Measurements from ENCODE around the gene HS6ST2.

Gene HS6ST2

DNA sequence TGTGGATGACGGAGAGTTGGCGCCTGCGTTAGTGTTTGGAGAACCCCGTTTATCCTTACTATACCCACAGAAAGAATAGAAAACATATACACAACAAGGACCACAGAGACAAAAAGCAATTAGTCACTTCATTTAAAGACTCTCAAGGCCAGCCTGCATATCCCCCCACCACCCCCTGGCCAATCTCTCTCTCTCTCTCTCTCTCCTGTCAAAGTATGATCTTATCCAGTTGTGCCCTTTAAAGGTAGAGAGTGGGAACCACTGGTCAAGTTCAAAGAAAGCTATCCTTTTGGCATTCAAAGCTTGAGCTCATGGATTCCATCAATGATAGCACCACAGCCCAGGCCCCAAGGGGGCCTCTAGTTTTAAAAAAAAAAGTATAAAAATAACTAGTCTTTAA lies 289.3 kb downstream of the HS6ST2 start (continued):
- TF ChIP-seq, protein P1, sequence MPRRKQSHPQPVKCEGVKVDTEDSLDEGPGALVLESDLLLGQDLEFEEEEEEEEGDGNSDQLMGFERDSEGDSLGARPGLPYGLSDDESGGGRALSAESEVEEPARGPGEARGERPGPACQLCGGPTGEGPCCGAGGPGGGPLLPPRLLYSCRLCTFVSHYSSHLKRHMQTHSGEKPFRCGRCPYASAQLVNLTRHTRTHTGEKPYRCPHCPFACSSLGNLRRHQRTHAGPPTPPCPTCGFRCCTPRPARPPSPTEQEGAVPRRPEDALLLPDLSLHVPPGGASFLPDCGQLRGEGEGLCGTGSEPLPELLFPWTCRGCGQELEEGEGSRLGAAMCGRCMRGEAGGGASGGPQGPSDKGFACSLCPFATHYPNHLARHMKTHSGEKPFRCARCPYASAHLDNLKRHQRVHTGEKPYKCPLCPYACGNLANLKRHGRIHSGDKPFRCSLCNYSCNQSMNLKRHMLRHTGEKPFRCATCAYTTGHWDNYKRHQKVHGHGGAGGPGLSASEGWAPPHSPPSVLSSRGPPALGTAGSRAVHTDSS (tag by site-specific recombination; IDR thresholded peaks at IDR 0.05) = no peak

DNA sequence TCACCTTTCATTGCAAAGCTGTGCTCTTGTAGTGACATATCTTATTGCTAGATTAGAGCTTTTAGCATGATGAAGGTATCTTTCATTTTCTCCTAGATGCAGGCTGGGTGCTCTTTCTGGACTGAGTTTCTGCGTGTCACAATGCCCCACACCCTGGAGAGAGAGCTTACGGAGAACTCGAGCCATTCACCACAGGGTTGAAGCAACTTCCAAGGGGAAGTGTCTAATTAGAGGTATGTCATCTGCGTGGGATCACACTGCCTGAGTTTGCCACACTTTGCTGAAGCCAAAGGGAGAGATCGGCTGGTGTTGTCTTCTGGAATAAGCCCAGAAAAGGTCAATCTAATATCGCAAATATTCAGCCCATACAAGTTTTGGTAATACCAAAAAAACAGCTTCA lies 290.3 kb downstream of the HS6ST2 start:
- Histone ChIP-seq H3K4me1 (ENCODE audit: control insufficient read depth, insufficient read depth, low read length) (peaks cover 4% of the 10 kb centered on the region; the same call in 1 of the 2 replicates), H3K4me3 (ENCODE audit: low read depth, low read length) (no peak overlapping the region), H3K27ac (ENCODE audit: extremely low read depth, low read depth, low read length) (no peak overlapping the region), H3K36me3 (ENCODE audit: control insufficient read depth in 2 of 2, insufficient read depth in 1 of 2, low read length in 2 of 2) (no peaks in the 10 kb centered on the region; a peak in 1 of 3 replicates), H3K9me3 (ENCODE audit: control insufficient read depth, insufficient read depth, low read depth, low read length) (no peaks in the 10 kb centered on the region)
- CTCF ChIA-PET = no interaction called here
- POLR2A ChIA-PET = no interaction called here
- TF ChIP-seq FEZF1 (tag by site-specific recombination; IDR thresholded peaks at IDR 0.05) (no peak), ZNF23 (tag by site-specific recombination; IDR thresholded peaks at IDR 0.05; ENCODE audit: borderline replicate concordance) (no peak), ZNF473 (tag by site-specific recombination; IDR thresholded peaks at IDR 0.05) (no peak), ZNF211 (tag by site-specific recombination; IDR thresholded peaks at IDR 0.05; ENCODE audit: low read depth) (no peak), GLIS1 (tag by site-specific recombination; IDR thresholded peaks at IDR 0.05) (no peak), ZNF830 (tag by site-specific recombination; IDR thresholded peaks at IDR 0.05; ENCODE audit: low read depth) (no peak), GLI4 (tag by site-specific recombination; IDR thresholded peaks at IDR 0.05) (no peak), ZSCAN16 (tag by site-specific recombination; IDR thresholded peaks at IDR 0.05) (no peak), EGR2 (tag by site-specific recombination; IDR thresholded peaks at IDR 0.05; ENCODE audit: low read depth) (no peak)
- TF ChIP-seq, protein P2, sequence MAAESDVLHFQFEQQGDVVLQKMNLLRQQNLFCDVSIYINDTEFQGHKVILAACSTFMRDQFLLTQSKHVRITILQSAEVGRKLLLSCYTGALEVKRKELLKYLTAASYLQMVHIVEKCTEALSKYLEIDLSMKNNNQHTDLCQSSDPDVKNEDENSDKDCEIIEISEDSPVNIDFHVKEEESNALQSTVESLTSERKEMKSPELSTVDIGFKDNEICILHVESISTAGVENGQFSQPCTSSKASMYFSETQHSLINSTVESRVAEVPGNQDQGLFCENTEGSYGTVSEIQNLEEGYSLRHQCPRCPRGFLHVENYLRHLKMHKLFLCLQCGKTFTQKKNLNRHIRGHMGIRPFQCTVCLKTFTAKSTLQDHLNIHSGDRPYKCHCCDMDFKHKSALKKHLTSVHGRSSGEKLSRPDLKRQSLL (tag by site-specific recombination; IDR thresholded peaks at IDR 0.05) = no peak

DNA sequence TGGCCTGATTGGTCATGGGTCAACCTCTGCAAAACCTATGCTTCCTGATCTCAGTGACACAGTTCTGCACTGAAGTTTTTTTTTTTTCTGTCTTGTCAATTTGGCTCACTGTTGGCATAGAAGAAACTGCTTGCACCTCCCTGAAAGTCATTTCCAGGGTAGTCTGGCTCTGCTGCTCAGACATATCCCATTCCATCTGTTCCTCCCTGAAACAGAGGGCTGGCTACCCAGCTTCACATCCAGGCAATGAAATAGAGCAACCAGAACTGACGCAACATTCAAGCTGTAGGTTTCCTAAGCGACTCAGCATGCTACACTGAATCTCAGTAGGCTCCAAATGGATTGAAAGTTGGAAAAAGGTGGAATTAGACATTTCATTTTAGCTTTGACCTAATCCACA lies 292.8 kb downstream of the HS6ST2 start:
- no peaks in the 10 kb centered on the region; a peak in 1 of 3 replicates for H3K36me3 ChIP-seq (ENCODE audit: control insufficient read depth in 2 of 2, insufficient read depth in 1 of 2, low read length in 2 of 2)
- H3K9me3 ChIP-seq (ENCODE audit: control insufficient read depth, insufficient read depth, low read depth, low read length) = no peaks in the 10 kb centered on the region
- ChIA-PET POLR2A (no interaction called here), CTCF (no interaction called here)
- no peaks in the 10 kb centered on the region for H3K4me1 ChIP-seq (ENCODE audit: control insufficient read depth, insufficient read depth, low read length)
- no peak overlapping the region for H3K27ac ChIP-seq (ENCODE audit: extremely low read depth, low read depth, low read length)
- no peak overlapping the region for H3K4me3 ChIP-seq (ENCODE audit: low read depth, low read length)
- TF ChIP-seq ZNF600 (tag by site-specific recombination; IDR thresholded peaks at IDR 0.05) (no peak), SCRT2 (tag by site-specific recombination; IDR thresholded peaks at IDR 0.05) (no peak), ZNF558 (tag by site-specific recombination; IDR thresholded peaks at IDR 0.05) (no peak), ZNF776 (tag by site-specific recombination; IDR thresholded peaks at IDR 0.05; ENCODE audit: borderline replicate concordance) (no peak), TCF7L2 (IDR thresholded peaks at IDR 0.05; ENCODE audit: borderline replicate concordance, low read depth, low read length) (no peak), ZNF785 (tag by site-specific recombination; IDR thresholded peaks at IDR 0.05) (no peak), ZNF324 (tag by site-specific recombination; IDR thresholded peaks at IDR 0.05) (no peak)
- TF ChIP-seq, protein P3, sequence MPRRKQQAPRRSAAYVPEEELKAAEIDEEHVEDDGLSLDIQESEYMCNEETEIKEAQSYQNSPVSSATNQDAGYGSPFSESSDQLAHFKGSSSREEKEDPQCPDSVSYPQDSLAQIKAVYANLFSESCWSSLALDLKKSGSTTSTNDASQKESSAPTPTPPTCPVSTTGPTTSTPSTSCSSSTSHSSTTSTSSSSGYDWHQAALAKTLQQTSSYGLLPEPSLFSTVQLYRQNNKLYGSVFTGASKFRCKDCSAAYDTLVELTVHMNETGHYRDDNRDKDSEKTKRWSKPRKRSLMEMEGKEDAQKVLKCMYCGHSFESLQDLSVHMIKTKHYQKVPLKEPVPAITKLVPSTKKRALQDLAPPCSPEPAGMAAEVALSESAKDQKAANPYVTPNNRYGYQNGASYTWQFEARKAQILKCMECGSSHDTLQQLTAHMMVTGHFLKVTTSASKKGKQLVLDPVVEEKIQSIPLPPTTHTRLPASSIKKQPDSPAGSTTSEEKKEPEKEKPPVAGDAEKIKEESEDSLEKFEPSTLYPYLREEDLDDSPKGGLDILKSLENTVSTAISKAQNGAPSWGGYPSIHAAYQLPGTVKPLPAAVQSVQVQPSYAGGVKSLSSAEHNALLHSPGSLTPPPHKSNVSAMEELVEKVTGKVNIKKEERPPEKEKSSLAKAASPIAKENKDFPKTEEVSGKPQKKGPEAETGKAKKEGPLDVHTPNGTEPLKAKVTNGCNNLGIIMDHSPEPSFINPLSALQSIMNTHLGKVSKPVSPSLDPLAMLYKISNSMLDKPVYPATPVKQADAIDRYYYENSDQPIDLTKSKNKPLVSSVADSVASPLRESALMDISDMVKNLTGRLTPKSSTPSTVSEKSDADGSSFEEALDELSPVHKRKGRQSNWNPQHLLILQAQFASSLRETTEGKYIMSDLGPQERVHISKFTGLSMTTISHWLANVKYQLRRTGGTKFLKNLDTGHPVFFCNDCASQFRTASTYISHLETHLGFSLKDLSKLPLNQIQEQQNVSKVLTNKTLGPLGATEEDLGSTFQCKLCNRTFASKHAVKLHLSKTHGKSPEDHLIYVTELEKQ (tag by site-specific recombination; IDR thresholded peaks at IDR 0.05; ENCODE audit: borderline replicate concordance) = no peak
- TF ChIP-seq, protein P4, sequence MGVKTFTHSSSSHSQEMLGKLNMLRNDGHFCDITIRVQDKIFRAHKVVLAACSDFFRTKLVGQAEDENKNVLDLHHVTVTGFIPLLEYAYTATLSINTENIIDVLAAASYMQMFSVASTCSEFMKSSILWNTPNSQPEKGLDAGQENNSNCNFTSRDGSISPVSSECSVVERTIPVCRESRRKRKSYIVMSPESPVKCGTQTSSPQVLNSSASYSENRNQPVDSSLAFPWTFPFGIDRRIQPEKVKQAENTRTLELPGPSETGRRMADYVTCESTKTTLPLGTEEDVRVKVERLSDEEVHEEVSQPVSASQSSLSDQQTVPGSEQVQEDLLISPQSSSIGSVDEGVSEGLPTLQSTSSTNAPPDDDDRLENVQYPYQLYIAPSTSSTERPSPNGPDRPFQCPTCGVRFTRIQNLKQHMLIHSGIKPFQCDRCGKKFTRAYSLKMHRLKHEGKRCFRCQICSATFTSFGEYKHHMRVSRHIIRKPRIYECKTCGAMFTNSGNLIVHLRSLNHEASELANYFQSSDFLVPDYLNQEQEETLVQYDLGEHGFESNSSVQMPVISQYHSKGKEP (tag by site-specific recombination; IDR thresholded peaks at IDR 0.05) = no peak
- TF ChIP-seq, protein P5, sequence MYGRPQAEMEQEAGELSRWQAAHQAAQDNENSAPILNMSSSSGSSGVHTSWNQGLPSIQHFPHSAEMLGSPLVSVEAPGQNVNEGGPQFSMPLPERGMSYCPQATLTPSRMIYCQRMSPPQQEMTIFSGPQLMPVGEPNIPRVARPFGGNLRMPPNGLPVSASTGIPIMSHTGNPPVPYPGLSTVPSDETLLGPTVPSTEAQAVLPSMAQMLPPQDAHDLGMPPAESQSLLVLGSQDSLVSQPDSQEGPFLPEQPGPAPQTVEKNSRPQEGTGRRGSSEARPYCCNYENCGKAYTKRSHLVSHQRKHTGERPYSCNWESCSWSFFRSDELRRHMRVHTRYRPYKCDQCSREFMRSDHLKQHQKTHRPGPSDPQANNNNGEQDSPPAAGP (tag by site-specific recombination; IDR thresholded peaks at IDR 0.05) = no peak
- TF ChIP-seq, protein P6, sequence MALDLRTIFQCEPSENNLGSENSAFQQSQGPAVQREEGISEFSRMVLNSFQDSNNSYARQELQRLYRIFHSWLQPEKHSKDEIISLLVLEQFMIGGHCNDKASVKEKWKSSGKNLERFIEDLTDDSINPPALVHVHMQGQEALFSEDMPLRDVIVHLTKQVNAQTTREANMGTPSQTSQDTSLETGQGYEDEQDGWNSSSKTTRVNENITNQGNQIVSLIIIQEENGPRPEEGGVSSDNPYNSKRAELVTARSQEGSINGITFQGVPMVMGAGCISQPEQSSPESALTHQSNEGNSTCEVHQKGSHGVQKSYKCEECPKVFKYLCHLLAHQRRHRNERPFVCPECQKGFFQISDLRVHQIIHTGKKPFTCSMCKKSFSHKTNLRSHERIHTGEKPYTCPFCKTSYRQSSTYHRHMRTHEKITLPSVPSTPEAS (tag by site-specific recombination; IDR thresholded peaks at IDR 0.05) = no peak
